ENCODE results near the gene MAZ. TPM values are rescaled to one million over a fixed set of nuclear protein-coding genes. Genes with fewer than 3 reads are reported as not detected.

MAZ gene
- total RNA-seq, 1 experiment from 2014 or later = 254 TPM

GRCh38 chr16:29854520-29855100 is 48.3 kb downstream of the MAZ start:
- DNase-seq (ENCODE audit: low spot score) = no peak

GRCh38 chr16:29857133-29857760 is 50.9 kb downstream of the MAZ start:
- DNase-seq (ENCODE audit: low spot score) = peak; percentile 29

DNA sequence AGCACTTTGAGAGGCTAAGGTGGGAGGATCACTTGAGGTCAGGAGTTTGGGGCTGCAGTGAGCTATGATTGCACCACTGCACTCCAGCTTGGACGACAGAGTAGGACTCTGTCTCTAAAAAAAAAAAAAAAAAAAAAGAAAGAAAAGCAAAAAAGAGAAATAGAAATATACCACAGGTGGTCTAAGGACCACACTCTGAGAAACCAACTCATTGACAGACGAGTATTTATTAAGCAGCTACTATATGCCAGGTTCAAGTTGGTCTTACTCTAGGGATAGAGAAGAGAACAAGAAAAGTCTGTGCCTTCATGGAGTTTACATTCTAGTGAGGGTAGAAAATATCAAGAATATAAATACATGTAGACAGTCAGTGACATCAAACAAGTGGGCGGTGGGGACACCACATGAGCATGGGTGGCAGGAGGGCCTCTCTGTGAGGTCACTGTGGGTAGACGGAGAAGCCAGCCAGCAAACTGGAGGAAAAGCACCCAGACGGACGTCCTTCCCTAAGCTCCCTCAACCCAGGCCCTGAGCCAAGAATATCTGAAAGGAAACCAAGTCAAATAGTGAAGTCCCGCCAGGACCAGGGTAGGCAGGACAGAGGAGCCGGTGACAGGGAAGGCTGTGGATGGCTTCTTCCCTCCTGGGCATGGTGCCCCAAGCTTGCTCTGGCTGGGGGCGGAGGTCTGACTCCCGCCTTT is 52.0 kb downstream of the MAZ start:
- DNase-seq (ENCODE audit: low spot score) = no peak

DNA sequence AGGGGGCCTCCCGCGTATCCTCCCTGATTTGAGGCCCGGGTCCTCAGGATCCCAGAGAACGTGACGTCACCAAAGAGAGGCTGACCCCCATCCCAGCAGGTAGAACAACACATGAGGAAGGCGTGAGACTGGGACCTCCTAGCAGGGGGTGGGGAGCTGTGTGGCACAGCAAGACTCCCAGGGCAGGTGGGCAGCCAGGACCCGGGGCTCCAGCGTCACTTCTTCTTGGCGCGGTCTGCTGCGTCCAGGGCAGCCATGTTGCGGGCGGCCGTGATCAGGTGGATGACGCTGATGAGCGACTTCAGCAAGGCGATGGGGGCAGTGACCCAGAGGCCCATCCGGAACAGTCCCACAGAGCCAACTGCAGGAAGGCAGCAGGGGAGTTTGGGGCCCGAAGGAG is 52.6 kb downstream of the MAZ start:
- DNase-seq (ENCODE audit: low spot score) = no peak

DNA sequence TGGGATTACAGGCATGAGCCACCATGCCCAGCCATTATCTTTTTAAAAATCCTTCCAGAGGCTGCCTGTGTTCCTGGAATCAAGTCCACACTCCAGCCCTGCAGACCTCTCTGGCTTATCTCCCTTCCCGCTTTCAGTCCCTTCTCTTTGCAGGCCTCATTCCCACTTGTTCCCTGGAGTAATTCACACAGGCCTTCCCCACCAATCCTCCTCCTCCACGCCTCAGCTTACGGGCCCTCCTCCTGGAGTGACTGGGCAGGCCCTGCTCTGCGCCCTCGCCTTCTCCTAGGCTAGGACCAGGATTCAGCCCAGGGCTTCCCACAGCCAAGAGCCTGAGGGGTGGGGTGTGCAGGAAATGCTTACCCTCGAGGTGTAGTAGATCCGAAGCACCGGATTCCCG is 53.9 kb downstream of the MAZ start:
- no peak for DNase-seq (ENCODE audit: low spot score)

Other genes starting within 250 kb of the MAZ start
- 12.6 and 15.7 TPM in 2 replicates for gene SPN, start 143.3 kb upstream of the MAZ start, total RNA-seq (2014; rRNA removed; shearing (Covaris generic))
- 83.7 and 122 TPM in 2 replicates for gene QPRT, start 127.3 kb upstream of the MAZ start, total RNA-seq (2014; rRNA removed; shearing (Covaris generic))
- gene C16orf54, start 60.5 kb upstream of the MAZ start, total RNA-seq (2014; rRNA removed; shearing (Covaris generic)) = 0.09 TPM in 1 of 2 replicates, not detected in the other
- not detected in 2 replicates for gene ZG16, start 28.3 kb upstream of the MAZ start, total RNA-seq (2014; rRNA removed; shearing (Covaris generic))
- 118 and 129 TPM in 2 replicates for gene KIF22, start 15.8 kb upstream of the MAZ start, total RNA-seq (2014; rRNA removed; shearing (Covaris generic))
- gene PRRT2, start 5.7 kb downstream of the MAZ start, total RNA-seq (2014; rRNA removed; shearing (Covaris generic)) = 3.3 and 7.4 TPM in 2 replicates
- gene PAGR1, start 9.6 kb downstream of the MAZ start, total RNA-seq (2014; rRNA removed; shearing (Covaris generic)) = 41.8 and 55.0 TPM in 2 replicates
- gene MVP, start 13.9 kb downstream of the MAZ start, total RNA-seq (2014; rRNA removed; shearing (Covaris generic)) = 239 and 243 TPM in 2 replicates
- gene CDIPT, start 56.7 kb downstream of the MAZ start, total RNA-seq (2014; rRNA removed; shearing (Covaris generic)) = 112 and 119 TPM in 2 replicates
- gene SEZ6L2, start 93.0 kb downstream of the MAZ start, total RNA-seq (2014; rRNA removed; shearing (Covaris generic)) = 22.1 and 24.9 TPM in 2 replicates
- 18.4 and 22.0 TPM in 2 replicates for gene ASPHD1, start 94.0 kb downstream of the MAZ start, total RNA-seq (2014; rRNA removed; shearing (Covaris generic))
- 11.0 and 12.5 TPM in 2 replicates for gene KCTD13, start 119.7 kb downstream of the MAZ start, total RNA-seq (2014; rRNA removed; shearing (Covaris generic))
- gene TMEM219, start 155.6 kb downstream of the MAZ start, total RNA-seq (2014; rRNA removed; shearing (Covaris generic)) = 90.8 and 105 TPM in 2 replicates
- gene TAOK2, start 167.3 kb downstream of the MAZ start, total RNA-seq (2014; rRNA removed; shearing (Covaris generic)) = 43.2 and 45.4 TPM in 2 replicates
- gene HIRIP3, start 189.1 kb downstream of the MAZ start, total RNA-seq (2014; rRNA removed; shearing (Covaris generic)) = 17.5 and 31.6 TPM in 2 replicates
- gene INO80E, start 189.7 kb downstream of the MAZ start, total RNA-seq (2014; rRNA removed; shearing (Covaris generic)) = 151 and 184 TPM in 2 replicates
- gene DOC2A, start 204.5 kb downstream of the MAZ start, total RNA-seq (2014; rRNA removed; shearing (Covaris generic)) = 0.45 and 1.7 TPM in 2 replicates
- not detected in 2 replicates for gene C16orf92, start 216.7 kb downstream of the MAZ start, total RNA-seq (2014; rRNA removed; shearing (Covaris generic))
- 0.38 and 1.1 TPM in 2 replicates for gene TLCD3B, start 224.7 kb downstream of the MAZ start, total RNA-seq (2014; rRNA removed; shearing (Covaris generic))